H9 (cell line): ENCODE results near the gene LMX1B. TPM values are rescaled to one million over a fixed set of nuclear protein-coding genes. Genes with fewer than 3 reads are reported as not detected.

ENCODE experiments used
- DNase-seq: peaks from one replicate; pipeline ENCODE4 v3.0.0-alpha.2; 2017
- H2AFZ ChIP-seq: one replicate; pipeline ENCODE4 v1.6.1; 2013; ENCODE audit warnings: mild to moderate bottlenecking, low read length, control low read depth, moderate library complexity
- H2AK5ac ChIP-seq: 2 replicates; pipeline ENCODE4 v1.6.1; 2013; ENCODE audit warnings: low read length, control low read depth, mixed read lengths; ENCODE audit not compliant: insufficient read length
- H2BK120ac ChIP-seq: one replicate; pipeline ENCODE4 v1.6.1; 2013; ENCODE audit warnings: low read depth, mild to moderate bottlenecking, low read length, control low read depth, inconsistent platforms; ENCODE audit not compliant: poor library complexity, severe bottlenecking
- H2BK12ac ChIP-seq: 2 replicates; pipeline ENCODE4 v1.6.1; 2013; ENCODE audit warnings: low read length, control low read depth, mixed read lengths, low read depth; ENCODE audit not compliant: insufficient read length
- H2BK15ac ChIP-seq: 2 replicates; pipeline ENCODE4 v1.6.1; 2013; ENCODE audit warnings: low read depth, low read length, control low read depth
- H2BK20ac ChIP-seq: one replicate; pipeline ENCODE4 v1.6.1; 2013; ENCODE audit warnings: low read depth, mild to moderate bottlenecking, low read length, control low read depth, inconsistent platforms; ENCODE audit not compliant: poor library complexity, severe bottlenecking
- H2BK5ac ChIP-seq: 2 replicates; pipeline ENCODE4 v1.6.1; 2013; ENCODE audit warnings: low read length, control low read depth, mixed read lengths; ENCODE audit not compliant: insufficient read length
- H3K14ac ChIP-seq: 2 replicates; pipeline ENCODE4 v1.6.1; 2013; ENCODE audit warnings: low read length, control low read depth; ENCODE audit not compliant: insufficient read depth
- H3K18ac ChIP-seq: 2 replicates; pipeline ENCODE4 v1.6.1; 2013; ENCODE audit warnings: low read depth, mild to moderate bottlenecking, mixed read lengths, low read length, control low read depth; ENCODE audit not compliant: insufficient read length
- H3K23ac ChIP-seq: 2 replicates; pipeline ENCODE4 v1.6.1; 2013; ENCODE audit warnings: low read length, control low read depth, mixed read lengths, low read depth; ENCODE audit not compliant: insufficient read length
- H3K23me2 ChIP-seq: 2 replicates; pipeline ENCODE4 v1.6.1; 2013; ENCODE audit warnings: low read depth, mild to moderate bottlenecking, mixed read lengths, low read length, control low read depth; ENCODE audit not compliant: insufficient read length, poor library complexity, severe bottlenecking
- H3K27ac ChIP-seq: 2 replicates; pipeline ENCODE4 v1.5.1; 2013; ENCODE audit warnings: low read length, control low read depth, mixed read lengths, low read depth; ENCODE audit not compliant: insufficient read length
- H3K27me3 ChIP-seq: 2 replicates; pipeline ENCODE4 v1.6.1; 2013; ENCODE audit warnings: low read length, control low read depth, inconsistent platforms; ENCODE audit not compliant: insufficient read depth
- H3K4ac ChIP-seq: 2 replicates; pipeline ENCODE4 v1.6.1; 2013; ENCODE audit warnings: low read depth, mild to moderate bottlenecking, control low read depth, inconsistent platforms, low read length, moderate library complexity
- H3K4me1 ChIP-seq: 2 replicates; pipeline ENCODE4 v1.6.1; 2013; ENCODE audit warnings: low read length, control low read depth, inconsistent platforms; ENCODE audit not compliant: insufficient read depth
- H3K4me2 ChIP-seq: 2 replicates; pipeline ENCODE4 v1.6.1; 2013; ENCODE audit warnings: low read length, control low read depth, mixed read lengths; ENCODE audit not compliant: insufficient read length, insufficient read depth
- H3K56ac ChIP-seq: 2 replicates; pipeline ENCODE4 v1.6.1; 2013; ENCODE audit warnings: low read depth, mild to moderate bottlenecking, mixed read lengths, low read length, control low read depth; ENCODE audit not compliant: insufficient read length
- H3K79me1 ChIP-seq: 2 replicates; pipeline ENCODE4 v1.6.1; 2013; ENCODE audit warnings: low read depth, mild to moderate bottlenecking, moderate library complexity, low read length, control low read depth, inconsistent platforms; ENCODE audit not compliant: insufficient read depth, poor library complexity, severe bottlenecking
- H3K79me2 ChIP-seq: 2 replicates; pipeline ENCODE4 v1.6.1; 2013; ENCODE audit warnings: low read length, control low read depth, inconsistent platforms; ENCODE audit not compliant: insufficient read depth
- H3K9ac ChIP-seq: 2 replicates; pipeline ENCODE4 v1.6.1; 2013; ENCODE audit warnings: low read length, control low read depth, mixed read lengths; ENCODE audit not compliant: insufficient read length; ENCODE audit errors: extremely low read depth
- H3K9me3 ChIP-seq: one replicate; pipeline ENCODE4 v1.6.1; 2013; ENCODE audit warnings: low read depth, low read length, inconsistent platforms; ENCODE audit not compliant: control insufficient read depth
- H3T11ph ChIP-seq: one replicate; pipeline ENCODE4 v1.6.1; 2013; ENCODE audit warnings: mild to moderate bottlenecking, low read length, control low read depth, inconsistent platforms
- H4K20me1 ChIP-seq: one replicate; pipeline ENCODE4 v1.6.1; 2013; ENCODE audit not compliant: control insufficient read depth, insufficient read length, insufficient read depth
- H4K5ac ChIP-seq: 2 replicates; pipeline ENCODE4 v1.6.1; 2013; ENCODE audit warnings: low read depth, mild to moderate bottlenecking, mixed read lengths, low read length, control low read depth; ENCODE audit not compliant: insufficient read length
- H4K8ac ChIP-seq: replicated peaks from 2 replicates; pipeline ENCODE4 v1.6.1; 2013; ENCODE audit warnings: low read length, control low read depth, mixed read lengths, low read depth; ENCODE audit not compliant: insufficient read length
- H4K91ac ChIP-seq: 2 replicates; pipeline ENCODE4 v1.6.1; 2013; ENCODE audit warnings: low read depth, mild to moderate bottlenecking, moderate library complexity, mixed read lengths, low read length, control low read depth; ENCODE audit not compliant: insufficient read length
- H3K27ac Mint-ChIP-seq, 3 experiments: 2 replicates in 2 of 3; 3 replicates in 1 of 3; pipeline ENCODE4 v1.8.0; 2020 to 2021; ENCODE audit warnings: mixed read lengths in 3 of 3, mild to moderate bottlenecking in 1 of 3, moderate library complexity in 1 of 3
- H3K27me3 Mint-ChIP-seq: 2 replicates; pipeline ENCODE4 v1.8.0; 2021; ENCODE audit warnings: low read depth, mild to moderate bottlenecking, moderate library complexity, mixed read lengths
- H3K36me3 Mint-ChIP-seq, 3 experiments: 2 replicates in 2 of 3; 3 replicates in 1 of 3; pipeline ENCODE4 v1.8.0; 2020 to 2021; ENCODE audit warnings: low read depth in 3 of 3, mixed read lengths in 3 of 3; ENCODE audit not compliant: insufficient read depth in 1 of 3
- H3K4me1 Mint-ChIP-seq, 2 experiments: 2 replicates each; pipeline ENCODE4 v1.8.0; 2020; ENCODE audit warnings: mixed read lengths in 2 of 2
- H3K4me3 Mint-ChIP-seq, 2 experiments: 2 replicates in 1 of 2; 3 replicates in 1 of 2; pipeline ENCODE4 v1.8.0; 2020 to 2021; ENCODE audit warnings: mild to moderate bottlenecking in 2 of 2, mixed read lengths in 2 of 2, moderate library complexity in 1 of 2
- H3K9me3 Mint-ChIP-seq, 2 experiments: 2 replicates in 1 of 2; 3 replicates in 1 of 2; pipeline ENCODE4 v1.8.0; 2020; ENCODE audit warnings: mild to moderate bottlenecking in 2 of 2, mixed read lengths in 2 of 2, moderate library complexity in 1 of 2
- WGBS: extraction: QIAGEN DNeasy Blood & Tissue Kit; methylation state at CpG from one replicate; pipeline ENCODE4 v1.1.7; 2013; ENCODE audit warnings: missing lambda C conversion rate, low lambda C conversion rate, mixed read lengths; ENCODE audit not compliant: insufficient read length; ENCODE audit errors: extremely low coverage; 5-methylcytosine and 5-hydroxymethylcytosine counted together
- total RNA-seq: library from RNA; stranded (reverse); gene quantifications from 2 replicates; pipeline ENCODE4 v1.2.1, GENCODE V29; 2021
- TF ChIP-seq, protein P1 (sequence below): fragments of 200-600 bp; sonication (generic); conservative IDR thresholded peaks from 3 replicates; pipeline ENCODE4 v1.8.0; 2021; ENCODE audit warnings: antibody characterized with exemption, mild to moderate bottlenecking

LMX1B gene
- total RNA-seq, 1 experiment from 2014 or later: 0.85 TPM

GRCh38 chr9:126671983-126672382, 58.3 kb downstream of the LMX1B start:
- Mint-ChIP-seq H3K4me1 (peaks cover 30 to 44% of the 10 kb centered on the region in 2 experiments), H3K9me3 (no peaks in the 10 kb centered on the region; a peak in 1 of 5 replicates), H3K27me3 (peaks cover 52% of the 10 kb centered on the region), H3K4me3 (no peak overlapping the region), H3K36me3 (no peaks in the 10 kb centered on the region; a peak in 1 of 7 replicates), H3K27ac (no peak overlapping the region)
- H3K18ac ChIP-seq: no peak overlapping the region
- H2AK5ac ChIP-seq: no peak overlapping the region
- H2BK5ac ChIP-seq: no peak overlapping the region
- no peak overlapping the region for H3K23ac ChIP-seq
- no peak overlapping the region for H4K8ac ChIP-seq
- TF ChIP-seq, protein P1, sequence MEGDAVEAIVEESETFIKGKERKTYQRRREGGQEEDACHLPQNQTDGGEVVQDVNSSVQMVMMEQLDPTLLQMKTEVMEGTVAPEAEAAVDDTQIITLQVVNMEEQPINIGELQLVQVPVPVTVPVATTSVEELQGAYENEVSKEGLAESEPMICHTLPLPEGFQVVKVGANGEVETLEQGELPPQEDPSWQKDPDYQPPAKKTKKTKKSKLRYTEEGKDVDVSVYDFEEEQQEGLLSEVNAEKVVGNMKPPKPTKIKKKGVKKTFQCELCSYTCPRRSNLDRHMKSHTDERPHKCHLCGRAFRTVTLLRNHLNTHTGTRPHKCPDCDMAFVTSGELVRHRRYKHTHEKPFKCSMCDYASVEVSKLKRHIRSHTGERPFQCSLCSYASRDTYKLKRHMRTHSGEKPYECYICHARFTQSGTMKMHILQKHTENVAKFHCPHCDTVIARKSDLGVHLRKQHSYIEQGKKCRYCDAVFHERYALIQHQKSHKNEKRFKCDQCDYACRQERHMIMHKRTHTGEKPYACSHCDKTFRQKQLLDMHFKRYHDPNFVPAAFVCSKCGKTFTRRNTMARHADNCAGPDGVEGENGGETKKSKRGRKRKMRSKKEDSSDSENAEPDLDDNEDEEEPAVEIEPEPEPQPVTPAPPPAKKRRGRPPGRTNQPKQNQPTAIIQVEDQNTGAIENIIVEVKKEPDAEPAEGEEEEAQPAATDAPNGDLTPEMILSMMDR: no peak
- no peaks in the 10 kb centered on the region for H3K9me3 ChIP-seq
- no peak overlapping the region for H4K91ac ChIP-seq
- H4K5ac ChIP-seq: no peak overlapping the region
- H3K4me1 ChIP-seq: peaks cover 20% of the 10 kb centered on the region; the same call in 1 of the 2 replicates
- no peak overlapping the region for H3K14ac ChIP-seq
- no peak overlapping the region for H2BK15ac ChIP-seq
- H3K9ac ChIP-seq: no peak overlapping the region
- no peak overlapping the region for H2AFZ ChIP-seq
- no peak overlapping the region for H3K4ac ChIP-seq
- no peak overlapping the region for H3T11ph ChIP-seq
- peaks cover 7% of the 10 kb centered on the region for H3K23me2 ChIP-seq
- H4K20me1 ChIP-seq: peaks cover 3% of the 10 kb centered on the region
- WGBS: no CpG with 5 or more reads among the region's 6 CpGs
- H3K79me2 ChIP-seq: no peaks in the 10 kb centered on the region
- peaks cover 9% of the 10 kb centered on the region; the same call in 1 of the 2 replicates for H3K27me3 ChIP-seq
- H2BK12ac ChIP-seq: no peak overlapping the region
- no peak overlapping the region for H3K4me2 ChIP-seq
- no peak overlapping the region for H3K27ac ChIP-seq
- no peak for DNase-seq
- H3K56ac ChIP-seq: no peak overlapping the region
- no peaks in the 10 kb centered on the region for H3K79me1 ChIP-seq
- no peak overlapping the region for H2BK120ac ChIP-seq
- no peak overlapping the region for H2BK20ac ChIP-seq
